H1 (cell line): Measurements from ENCODE around the gene FLRT3. TPM values are rescaled to one million over a fixed set of nuclear protein-coding genes. Genes with fewer than 3 reads are reported as not detected.

Experiments used
- CTBP2 ChIP-seq: IDR thresholded peaks from 2 replicates; pipeline ENCODE4 v1.7.0; 2011; ENCODE audit warnings: borderline replicate concordance, mild to moderate bottlenecking, moderate library complexity, mixed read lengths, low read length; ENCODE audit not compliant: insufficient read depth, insufficient read length
- KDM5A ChIP-seq: fragments of 200-600 bp; IDR thresholded peaks from 2 replicates; pipeline ENCODE4 v1.7.1; 2012; ENCODE audit warnings: mild to moderate bottlenecking, low read length, inconsistent platforms, mixed read lengths
- POLR2A ChIP-seq, 2 experiments: IDR thresholded peaks; 1 replicate in 1 of 2; 2 replicates in 1 of 2; pipeline ENCODE4 v1.6.1; 2011; ENCODE audit warnings: low read depth in 2 of 2, low read length in 2 of 2, mild to moderate bottlenecking in 2 of 2; ENCODE audit errors: control extremely low read depth in 1 of 2
- RNF2 ChIP-seq: fragments of 200-900, 300-1000 bp; sonication (generic); IDR thresholded peaks from 2 replicates; pipeline ENCODE4 v1.7.1; 2016; ENCODE audit warnings: borderline replicate concordance, low read depth, mild to moderate bottlenecking, antibody characterized with exemption, low read length; ENCODE audit not compliant: poor library complexity, severe bottlenecking; ENCODE audit errors: missing control alignments
- SIN3A ChIP-seq, 2 experiments: IDR thresholded peaks in 1 of 2; conservative IDR thresholded peaks in 1 of 2; 2 replicates each; pipeline ENCODE4 v1.6.1; 2011 to 2012; ENCODE audit warnings: low read length in 2 of 2, improper control_type of control experiment in 1 of 2, low read depth in 1 of 2, mild to moderate bottlenecking in 1 of 2
- TAF1 ChIP-seq: IDR thresholded peaks from 2 replicates; pipeline ENCODE4 v1.6.1; 2011; ENCODE audit warnings: mild to moderate bottlenecking, low read depth, low read length
- polyA plus RNA-seq, 7 experiments: library from polyadenylated mRNA; depleted of rRNA in 3 of 7; stranded (reverse) in 5 of 7; unstranded in 2 of 7; fragments of >200 nt in 5 of 7; fragments of 200-250 nt in 2 of 7; gene quantifications; 1 replicate in 5 of 7; 2 replicates in 1 of 7; 4 replicates in 1 of 7; pipeline versions ENCODE4 v1.2.1 to v1.2.3, GENCODE V29; 2011 to 2013; ENCODE audit warnings: missing spikeins in 2 of 7, mixed read lengths in 2 of 7
- total RNA-seq: library from RNA; stranded (reverse); fragmentation: NEBNext Ultra II Directional; extraction: Animal tissue kit (Norgen Biotek cat#: 25700); gene quantifications from 2 replicates; pipeline ENCODE4 v1.2.1, GENCODE V29; 2021
- TF ChIP-seq, protein P1 (sequence below): fragments of 300-600 bp; sonication (generic); IDR thresholded peaks from 2 replicates; pipeline ENCODE4 v1.7.1; 2012; ENCODE audit warnings: low read length, moderate library complexity, mild to moderate bottlenecking, inconsistent platforms; ENCODE audit not compliant: insufficient replicate concordance

The FLRT3 gene
- total and polyA plus RNA-seq, 2 of the 8 experiments (the other 6 are each of a cell fraction or from before 2014, with no cell fraction given) = 0.35 to 0.41 TPM

DNA sequence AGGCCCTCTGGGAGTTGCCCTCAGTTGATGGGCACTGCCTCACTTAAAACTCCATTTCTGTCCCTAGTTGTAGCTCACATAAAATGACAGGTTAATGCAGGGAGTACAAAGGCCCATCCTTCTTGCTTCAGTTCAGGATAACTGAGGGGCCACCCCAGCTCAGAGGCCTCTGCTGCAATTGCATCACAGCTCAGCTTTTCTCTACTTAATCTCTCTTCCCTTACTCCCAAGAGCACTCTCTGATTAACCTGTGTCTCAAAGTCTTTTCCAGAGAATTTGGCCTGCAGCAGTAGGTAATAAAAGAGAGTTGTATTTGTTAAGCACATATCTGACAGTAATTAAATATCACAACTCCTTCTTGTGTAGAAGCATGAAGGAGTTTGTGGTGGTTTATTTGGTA lies 40.9 kb upstream of the FLRT3 start (continued):
- TF ChIP-seq, protein P1, sequence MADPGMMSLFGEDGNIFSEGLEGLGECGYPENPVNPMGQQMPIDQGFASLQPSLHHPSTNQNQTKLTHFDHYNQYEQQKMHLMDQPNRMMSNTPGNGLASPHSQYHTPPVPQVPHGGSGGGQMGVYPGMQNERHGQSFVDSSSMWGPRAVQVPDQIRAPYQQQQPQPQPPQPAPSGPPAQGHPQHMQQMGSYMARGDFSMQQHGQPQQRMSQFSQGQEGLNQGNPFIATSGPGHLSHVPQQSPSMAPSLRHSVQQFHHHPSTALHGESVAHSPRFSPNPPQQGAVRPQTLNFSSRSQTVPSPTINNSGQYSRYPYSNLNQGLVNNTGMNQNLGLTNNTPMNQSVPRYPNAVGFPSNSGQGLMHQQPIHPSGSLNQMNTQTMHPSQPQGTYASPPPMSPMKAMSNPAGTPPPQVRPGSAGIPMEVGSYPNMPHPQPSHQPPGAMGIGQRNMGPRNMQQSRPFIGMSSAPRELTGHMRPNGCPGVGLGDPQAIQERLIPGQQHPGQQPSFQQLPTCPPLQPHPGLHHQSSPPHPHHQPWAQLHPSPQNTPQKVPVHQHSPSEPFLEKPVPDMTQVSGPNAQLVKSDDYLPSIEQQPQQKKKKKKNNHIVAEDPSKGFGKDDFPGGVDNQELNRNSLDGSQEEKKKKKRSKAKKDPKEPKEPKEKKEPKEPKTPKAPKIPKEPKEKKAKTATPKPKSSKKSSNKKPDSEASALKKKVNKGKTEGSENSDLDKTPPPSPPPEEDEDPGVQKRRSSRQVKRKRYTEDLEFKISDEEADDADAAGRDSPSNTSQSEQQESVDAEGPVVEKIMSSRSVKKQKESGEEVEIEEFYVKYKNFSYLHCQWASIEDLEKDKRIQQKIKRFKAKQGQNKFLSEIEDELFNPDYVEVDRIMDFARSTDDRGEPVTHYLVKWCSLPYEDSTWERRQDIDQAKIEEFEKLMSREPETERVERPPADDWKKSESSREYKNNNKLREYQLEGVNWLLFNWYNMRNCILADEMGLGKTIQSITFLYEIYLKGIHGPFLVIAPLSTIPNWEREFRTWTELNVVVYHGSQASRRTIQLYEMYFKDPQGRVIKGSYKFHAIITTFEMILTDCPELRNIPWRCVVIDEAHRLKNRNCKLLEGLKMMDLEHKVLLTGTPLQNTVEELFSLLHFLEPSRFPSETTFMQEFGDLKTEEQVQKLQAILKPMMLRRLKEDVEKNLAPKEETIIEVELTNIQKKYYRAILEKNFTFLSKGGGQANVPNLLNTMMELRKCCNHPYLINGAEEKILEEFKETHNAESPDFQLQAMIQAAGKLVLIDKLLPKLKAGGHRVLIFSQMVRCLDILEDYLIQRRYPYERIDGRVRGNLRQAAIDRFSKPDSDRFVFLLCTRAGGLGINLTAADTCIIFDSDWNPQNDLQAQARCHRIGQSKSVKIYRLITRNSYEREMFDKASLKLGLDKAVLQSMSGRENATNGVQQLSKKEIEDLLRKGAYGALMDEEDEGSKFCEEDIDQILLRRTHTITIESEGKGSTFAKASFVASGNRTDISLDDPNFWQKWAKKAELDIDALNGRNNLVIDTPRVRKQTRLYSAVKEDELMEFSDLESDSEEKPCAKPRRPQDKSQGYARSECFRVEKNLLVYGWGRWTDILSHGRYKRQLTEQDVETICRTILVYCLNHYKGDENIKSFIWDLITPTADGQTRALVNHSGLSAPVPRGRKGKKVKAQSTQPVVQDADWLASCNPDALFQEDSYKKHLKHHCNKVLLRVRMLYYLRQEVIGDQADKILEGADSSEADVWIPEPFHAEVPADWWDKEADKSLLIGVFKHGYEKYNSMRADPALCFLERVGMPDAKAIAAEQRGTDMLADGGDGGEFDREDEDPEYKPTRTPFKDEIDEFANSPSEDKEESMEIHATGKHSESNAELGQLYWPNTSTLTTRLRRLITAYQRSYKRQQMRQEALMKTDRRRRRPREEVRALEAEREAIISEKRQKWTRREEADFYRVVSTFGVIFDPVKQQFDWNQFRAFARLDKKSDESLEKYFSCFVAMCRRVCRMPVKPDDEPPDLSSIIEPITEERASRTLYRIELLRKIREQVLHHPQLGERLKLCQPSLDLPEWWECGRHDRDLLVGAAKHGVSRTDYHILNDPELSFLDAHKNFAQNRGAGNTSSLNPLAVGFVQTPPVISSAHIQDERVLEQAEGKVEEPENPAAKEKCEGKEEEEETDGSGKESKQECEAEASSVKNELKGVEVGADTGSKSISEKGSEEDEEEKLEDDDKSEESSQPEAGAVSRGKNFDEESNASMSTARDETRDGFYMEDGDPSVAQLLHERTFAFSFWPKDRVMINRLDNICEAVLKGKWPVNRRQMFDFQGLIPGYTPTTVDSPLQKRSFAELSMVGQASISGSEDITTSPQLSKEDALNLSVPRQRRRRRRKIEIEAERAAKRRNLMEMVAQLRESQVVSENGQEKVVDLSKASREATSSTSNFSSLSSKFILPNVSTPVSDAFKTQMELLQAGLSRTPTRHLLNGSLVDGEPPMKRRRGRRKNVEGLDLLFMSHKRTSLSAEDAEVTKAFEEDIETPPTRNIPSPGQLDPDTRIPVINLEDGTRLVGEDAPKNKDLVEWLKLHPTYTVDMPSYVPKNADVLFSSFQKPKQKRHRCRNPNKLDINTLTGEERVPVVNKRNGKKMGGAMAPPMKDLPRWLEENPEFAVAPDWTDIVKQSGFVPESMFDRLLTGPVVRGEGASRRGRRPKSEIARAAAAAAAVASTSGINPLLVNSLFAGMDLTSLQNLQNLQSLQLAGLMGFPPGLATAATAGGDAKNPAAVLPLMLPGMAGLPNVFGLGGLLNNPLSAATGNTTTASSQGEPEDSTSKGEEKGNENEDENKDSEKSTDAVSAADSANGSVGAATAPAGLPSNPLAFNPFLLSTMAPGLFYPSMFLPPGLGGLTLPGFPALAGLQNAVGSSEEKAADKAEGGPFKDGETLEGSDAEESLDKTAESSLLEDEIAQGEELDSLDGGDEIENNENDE = no peak
- no peak for TF ChIP-seq CTBP2
- no peak for TF ChIP-seq RNF2
- no peak for TF ChIP-seq SIN3A (conservative IDR thresholded peaks at IDR 0.05 in 1 of 2, IDR thresholded peaks at IDR 0.05 in 1 of 2; ENCODE audit: low read depth in 1 of 2, low read length in 2 of 2)
- TF ChIP-seq TAF1 = no peak
- TF ChIP-seq KDM5A = no peak
- no peak for TF ChIP-seq POLR2A (IDR thresholded peaks at IDR 0.05; ENCODE audit: control extremely low read depth in 1 of 2, low read depth in 2 of 2, low read length in 2 of 2)
